Urothelium cell line (cell line): ENCODE data around the gene ZNF865.

ENCODE experiments used
- DNase-seq: peaks from one replicate; pipeline ENCODE4 v3.0.0; 2011; ENCODE audit warnings: low spot score, mixed read lengths
- FAIRE-seq: peaks from 2 replicates; lab custom pipeline; 2011; peaks lifted over from hg19 to GRCh38; lab: Jason Lieb, UNC

The ZNF865 gene

DNA sequence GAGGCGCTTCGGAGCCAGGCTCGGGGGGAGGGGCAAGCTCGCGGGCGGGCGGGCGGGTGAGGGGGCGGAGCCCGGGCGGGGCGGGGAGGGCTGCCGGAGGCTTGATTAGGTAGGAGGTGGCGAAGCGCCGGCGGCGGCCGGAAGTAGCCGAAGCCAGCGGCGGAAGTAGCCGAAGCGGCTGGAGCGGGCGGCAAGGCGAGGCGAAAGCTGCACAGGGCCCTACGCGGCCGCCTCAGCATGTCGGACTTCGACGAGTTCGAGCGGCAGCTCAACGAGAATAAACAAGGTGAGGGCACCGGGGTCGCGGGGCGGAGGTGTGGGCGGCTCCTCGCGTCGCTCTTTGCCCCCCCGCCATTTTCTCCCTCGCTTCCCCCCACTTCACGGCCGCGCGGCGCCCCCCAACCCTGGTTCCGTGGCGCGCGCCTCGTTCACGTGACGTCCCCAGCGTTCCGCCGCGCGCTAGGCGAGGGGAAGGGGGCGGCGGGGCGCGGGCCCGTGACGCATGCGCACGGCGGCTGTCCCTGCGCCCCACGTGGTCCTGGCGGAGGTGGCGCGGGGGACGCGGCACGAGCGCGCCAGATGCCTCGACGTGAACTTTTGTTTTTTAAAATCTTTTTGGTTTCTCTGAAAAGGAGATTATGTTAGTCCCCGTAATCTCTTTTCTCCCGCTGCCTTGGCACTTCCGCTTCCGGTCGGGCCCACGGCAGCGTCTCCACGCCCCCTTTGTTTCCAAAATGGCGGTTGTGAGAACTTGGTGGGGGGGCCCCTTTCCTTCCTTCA, 49.6 kb downstream of the ZNF865 start, which contains the start of gene U2AF2:
TSS of gene U2AF2 (plus strand) at position 168 of the 780 bp plus-strand sequence. CDS start at position 238, 70 bp downstream.
- FAIRE-seq = peak; percentile 66

DNA sequence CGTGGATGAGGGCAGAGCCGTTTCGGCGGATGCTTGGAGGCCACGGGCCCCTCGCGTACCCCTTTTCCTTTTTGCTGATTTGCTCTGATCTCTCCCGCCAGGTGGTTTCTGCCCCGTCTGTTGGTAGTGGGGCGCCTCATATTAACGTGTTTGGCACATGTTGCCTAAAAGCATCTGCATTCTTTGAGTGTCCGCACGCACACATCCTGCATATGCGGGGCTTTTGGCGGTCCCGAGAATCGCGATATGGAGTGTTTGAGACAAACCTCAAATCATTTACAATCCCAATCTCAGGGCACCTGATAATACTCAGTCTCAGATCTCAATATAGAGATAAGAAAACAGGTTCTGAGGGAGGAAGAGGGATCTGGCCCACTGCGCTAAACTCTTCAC, 50.2 kb downstream of the ZNF865 start:
- FAIRE-seq (no peak), DNase-seq (no peak)

More for the DNA sequence above, 49.6 kb downstream of the ZNF865 start, which contains the start of gene U2AF2:
- peak; percentile 95 for DNase-seq

DNA sequence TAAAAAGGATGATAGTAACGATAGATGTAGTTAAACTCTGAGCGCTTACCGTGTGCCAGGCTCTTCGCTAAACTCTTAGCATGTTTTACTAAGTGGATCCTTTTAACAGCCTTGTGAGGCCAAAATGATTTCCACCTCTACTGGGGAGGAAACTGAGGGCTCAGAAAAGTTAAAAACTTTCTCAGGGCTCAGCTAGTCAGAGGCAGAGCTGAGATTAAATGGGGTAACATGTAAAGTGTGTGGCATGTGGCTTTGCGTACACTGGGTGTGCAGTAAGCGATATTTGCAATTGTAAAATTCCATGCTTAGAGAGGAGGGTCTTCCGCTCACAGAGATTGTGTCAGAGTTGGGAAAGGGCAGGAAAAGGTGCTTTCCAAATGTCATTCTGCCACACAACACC, 51.1 kb downstream of the ZNF865 start:
- DNase-seq (no peak), FAIRE-seq (no peak)

DNA sequence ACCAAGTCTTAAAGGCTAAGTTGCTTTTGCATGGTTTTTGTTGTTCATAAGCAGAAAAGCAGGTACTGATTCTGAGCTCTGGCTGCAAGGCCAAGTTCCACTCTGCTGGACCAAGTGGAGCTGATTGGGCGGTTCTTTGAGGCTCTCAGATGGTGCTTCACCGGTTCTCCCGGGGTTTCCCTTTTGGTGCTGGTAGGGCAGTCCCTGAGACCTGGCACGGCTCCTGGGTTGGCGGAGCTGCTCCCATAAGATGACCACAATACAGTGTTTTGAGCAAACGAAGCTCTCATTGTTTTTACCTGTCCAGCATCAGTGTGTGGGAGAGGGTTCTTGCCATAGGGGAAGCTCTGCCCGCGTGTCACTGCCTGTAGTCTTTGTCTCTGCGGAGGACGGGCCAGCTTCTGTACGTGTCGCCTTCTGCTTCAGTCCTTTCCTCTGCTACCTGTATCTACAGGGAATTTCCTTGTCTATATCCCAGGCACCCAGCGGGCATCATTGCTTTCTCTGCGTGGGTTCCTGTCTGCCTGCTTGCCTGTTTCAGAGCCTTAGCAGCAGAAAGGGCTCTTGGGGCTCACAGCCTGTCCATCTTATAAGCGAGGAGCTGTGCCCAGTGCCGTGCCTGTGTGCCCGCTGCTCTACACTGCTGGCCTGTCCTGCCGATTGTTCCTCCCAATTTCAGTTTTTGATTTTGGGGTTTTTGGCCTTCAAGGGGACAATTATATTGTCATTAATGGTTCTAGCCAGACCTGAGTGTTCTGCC, 51.7 kb downstream of the ZNF865 start:
- FAIRE-seq (no peak), DNase-seq (no peak)

DNA sequence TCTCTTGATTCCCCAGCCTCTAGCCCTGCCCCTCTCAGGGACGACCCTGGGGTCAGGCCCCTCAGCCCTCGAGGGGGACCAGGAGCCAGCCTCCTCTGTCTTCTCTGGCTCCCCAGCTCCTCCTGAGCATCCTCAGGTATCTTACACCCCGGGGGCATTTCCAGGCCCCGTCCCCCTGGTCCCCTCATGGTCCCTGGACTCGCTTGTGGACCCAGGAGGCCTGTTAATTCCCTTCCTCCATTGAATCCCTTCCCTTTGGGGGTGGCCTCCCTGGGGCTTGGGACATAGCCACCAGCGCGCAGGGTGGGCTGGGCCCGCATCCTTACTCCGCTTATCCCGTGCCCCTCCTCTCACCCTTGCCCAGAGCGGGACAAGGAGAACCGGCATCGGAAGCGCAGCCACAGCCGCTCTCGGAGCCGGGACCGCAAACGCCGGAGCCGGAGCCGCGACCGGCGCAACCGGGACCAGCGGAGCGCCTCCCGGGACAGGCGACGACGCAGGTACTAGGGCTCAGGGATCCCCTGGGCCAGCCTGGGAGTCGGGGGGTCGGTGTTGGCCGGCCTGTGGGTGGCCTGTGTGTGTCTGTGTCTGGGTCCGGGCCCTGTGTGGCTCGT, 53.5 kb downstream of the ZNF865 start:
- FAIRE-seq (no peak), DNase-seq (no peak)

DNA sequence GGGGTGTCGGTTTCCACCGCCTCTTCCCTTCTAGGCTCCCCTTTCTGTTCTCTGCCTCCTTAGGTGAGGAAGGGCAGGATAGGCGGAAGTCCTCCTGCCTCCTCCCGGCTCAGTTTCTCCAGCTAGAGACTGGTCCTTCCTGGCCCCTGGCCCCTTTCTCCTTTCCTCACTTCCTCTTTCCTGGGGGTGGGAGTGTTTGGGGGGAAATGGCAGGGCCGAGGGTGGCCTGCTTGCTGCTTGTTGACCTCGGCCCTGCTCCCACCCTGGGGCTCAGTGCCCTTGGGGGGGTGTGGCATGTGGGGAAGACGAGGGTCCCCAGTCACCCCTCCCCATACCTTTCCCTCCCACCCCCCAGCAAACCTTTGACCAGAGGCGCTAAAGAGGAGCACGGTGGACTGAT, 54.4 kb downstream of the ZNF865 start:
- no peak for DNase-seq
- no peak for FAIRE-seq

DNA sequence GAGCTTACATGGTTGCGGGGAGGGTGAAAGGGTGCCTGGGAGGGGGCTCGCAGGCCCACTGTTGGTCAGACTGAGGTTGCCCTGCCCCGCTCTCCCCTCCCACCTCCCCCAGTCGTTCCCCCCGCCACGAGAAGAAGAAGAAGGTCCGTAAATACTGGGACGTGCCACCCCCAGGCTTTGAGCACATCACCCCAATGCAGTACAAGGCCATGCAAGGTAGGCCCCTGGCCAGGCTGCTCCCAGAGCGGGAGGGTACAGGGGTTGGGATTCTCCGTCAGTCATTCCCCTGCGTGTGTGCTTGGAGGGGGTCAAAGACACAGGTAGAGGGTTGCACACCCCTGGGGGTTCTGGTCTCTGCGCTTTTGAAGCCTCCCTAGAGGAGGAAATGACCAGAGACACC, 55.0 kb downstream of the ZNF865 start:
- FAIRE-seq = no peak

DNA sequence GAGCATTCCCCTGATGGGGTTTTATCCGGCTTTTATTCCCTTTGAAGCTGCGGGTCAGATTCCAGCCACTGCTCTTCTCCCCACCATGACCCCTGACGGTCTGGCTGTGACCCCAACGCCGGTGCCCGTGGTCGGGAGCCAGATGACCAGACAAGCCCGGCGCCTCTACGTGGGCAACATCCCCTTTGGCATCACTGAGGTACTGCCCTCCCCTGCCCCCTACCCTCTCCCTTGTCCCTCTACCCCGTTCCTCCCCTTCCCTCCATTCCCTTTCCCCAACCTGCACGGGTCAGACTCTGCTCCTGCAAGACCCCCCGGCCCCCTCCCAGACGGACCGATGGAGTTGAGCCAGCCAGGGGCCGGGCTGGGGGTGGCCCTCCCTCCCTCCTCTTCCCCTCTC, 55.5 kb downstream of the ZNF865 start:
- FAIRE-seq (no peak), DNase-seq (no peak)

More for the DNA sequence above, 55.0 kb downstream of the ZNF865 start:
- DNase-seq = no peak

DNA sequence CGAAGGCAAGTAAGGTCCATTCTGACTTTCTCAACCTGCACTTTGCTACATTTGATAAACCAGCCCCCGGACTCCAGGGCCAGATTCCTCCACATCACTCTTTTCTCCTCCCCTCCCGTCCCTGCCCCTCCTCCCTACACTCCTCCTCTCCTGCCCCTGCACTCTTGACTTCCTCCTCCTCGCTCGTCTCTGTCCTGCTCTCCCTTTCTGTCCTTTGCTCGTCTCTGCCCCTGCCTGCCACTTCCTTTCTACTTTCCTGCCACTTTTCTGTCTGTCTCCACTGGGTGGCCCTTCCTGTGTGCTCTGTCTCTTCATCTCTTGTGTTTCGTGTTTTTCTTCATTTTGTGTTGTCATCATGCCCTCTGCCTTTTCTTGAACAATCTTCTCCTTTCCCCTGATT, 56.4 kb downstream of the ZNF865 start:
- DNase-seq (no peak), FAIRE-seq (no peak)

DNA sequence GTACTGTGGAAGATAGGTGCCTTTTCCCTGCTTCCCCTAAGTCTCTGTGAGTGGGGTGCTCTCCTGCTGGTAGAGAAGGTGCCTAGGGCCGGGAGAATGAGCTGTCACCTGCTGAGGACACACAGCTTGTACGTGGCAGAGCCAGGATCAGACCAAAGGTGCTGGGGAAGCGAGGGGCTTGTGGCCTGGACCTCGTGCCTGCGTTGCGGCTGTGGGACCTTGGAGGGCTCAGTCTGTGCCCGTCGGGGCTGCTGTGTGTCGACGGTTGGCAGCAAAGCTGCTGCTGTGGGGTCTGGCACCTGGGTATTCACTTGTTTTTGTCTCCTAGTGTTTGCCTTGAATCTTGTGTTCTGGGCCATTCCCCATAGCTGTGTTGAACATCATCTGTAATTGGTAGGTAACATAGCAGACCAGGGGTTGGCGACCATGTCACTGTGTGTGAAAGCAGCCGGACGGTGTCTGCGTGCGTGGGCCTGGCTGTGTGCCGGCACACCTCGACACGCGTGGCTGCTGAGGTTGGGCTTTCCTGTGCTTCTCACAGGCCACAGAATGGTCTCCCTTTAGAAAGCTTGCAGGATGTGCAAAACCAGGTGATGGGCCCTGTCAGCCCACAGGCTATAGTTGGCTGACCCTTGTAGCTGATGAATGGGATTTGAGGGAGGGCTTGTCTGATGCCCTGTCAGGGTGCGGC, 58.5 kb downstream of the ZNF865 start:
- DNase-seq (no peak), FAIRE-seq (no peak)

DNA sequence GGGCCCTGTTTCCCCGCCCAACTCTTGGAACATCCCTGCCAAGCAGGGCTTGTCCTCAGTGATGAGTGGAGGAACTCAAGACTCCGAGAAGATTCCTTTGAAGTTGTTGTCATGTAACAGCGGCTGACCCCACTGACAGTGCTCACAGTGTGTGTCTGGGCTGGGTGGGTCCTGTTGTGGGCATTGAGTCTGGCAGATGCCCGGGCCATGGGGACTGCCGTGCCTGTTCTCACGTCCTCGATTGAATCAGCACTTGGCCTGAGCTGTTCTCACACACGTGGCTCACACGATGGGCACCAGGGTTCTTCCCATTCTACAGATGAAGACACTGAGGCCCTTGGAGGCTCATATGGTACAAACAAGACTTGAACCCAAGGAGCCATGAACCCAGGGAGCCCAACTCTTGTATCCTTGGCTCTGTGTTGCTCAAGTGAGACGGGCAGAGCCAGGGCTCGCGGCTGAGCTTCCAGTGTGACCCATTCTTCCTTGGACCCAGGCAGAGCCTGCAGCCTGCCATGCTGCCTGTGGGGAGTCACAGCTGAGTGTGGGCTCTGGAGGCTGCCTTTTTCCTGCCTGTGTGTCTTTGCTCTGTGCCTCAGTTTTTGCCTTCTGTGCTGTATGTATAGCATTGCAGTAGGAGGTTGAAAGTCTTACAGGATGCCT, 61.0 kb downstream of the ZNF865 start:
- FAIRE-seq = no peak
- DNase-seq = no peak
